ENCODE results near the gene TOE1. TPM values are rescaled to one million over a fixed set of nuclear protein-coding genes. Genes with fewer than 3 reads are reported as not detected.

TOE1 gene
- polyA plus RNA-seq, 3 donors from 2014 or later = 9.4 to 13.3 (median 10.4) TPM

DNA sequence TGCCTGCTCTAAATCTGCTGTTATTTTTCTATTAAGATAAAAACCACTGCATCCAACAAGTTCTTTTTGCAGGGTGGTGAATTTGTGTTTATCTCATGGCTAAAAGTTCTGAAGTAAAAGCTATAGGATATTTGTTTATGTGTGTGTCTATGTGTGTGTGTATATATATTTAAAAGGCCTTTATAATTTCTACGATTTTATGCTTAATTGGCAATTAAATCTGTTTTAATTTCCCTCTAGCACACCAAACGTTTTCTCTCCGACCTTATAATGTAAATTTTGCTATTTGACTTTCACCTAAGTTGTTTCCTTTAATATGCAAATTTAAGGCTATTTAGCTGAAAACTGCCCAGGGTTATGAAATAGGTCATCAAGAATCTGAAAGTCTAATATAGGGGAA is 33.1 kb upstream of the TOE1 start:
- Mint-ChIP-seq H3K4me1 (peaks cover 17 to 22% of the 10 kb centered on the region in 2 donors), H3K4me3 (no peak overlapping the region), H3K27me3 (ENCODE audit: low read depth in 3 of 3) (peaks cover 0 to 2% (median 0%) of the 10 kb centered on the region in 3 donors), H3K9me3 (no peaks in the 10 kb centered on the region), H3K27ac (no peak overlapping the region), H3K36me3 (no peaks in the 10 kb centered on the region)
- DNase-seq = no peak

DNA sequence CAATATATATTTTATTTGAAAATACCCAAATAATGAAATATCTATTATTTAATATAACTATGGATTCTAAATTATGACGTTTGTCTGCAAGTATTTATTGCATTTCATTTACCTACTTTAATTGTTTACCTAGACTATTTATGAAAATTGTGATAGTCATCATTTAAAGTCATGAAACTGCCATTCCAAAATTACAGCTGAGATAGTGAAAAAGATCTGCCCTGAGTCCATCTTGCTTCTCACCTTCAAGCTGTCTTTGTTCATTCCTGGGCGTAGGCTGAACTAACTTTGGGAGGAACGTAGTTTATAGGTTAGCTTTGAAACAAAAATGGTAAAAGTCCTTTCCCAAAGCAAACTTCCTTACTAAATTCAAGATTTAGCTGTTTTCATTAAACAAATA is 25.7 kb upstream of the TOE1 start:
- H3K27ac Mint-ChIP-seq = no peak overlapping the region
- no peaks in the 10 kb centered on the region for H3K4me1 Mint-ChIP-seq
- H3K4me3 Mint-ChIP-seq = no peak overlapping the region
- no peaks in the 10 kb centered on the region for H3K27me3 Mint-ChIP-seq (ENCODE audit: low read depth in 3 of 3)
- no peaks in the 10 kb centered on the region for H3K36me3 Mint-ChIP-seq
- no peaks in the 10 kb centered on the region for H3K9me3 Mint-ChIP-seq
- DNase-seq = no peak

DNA sequence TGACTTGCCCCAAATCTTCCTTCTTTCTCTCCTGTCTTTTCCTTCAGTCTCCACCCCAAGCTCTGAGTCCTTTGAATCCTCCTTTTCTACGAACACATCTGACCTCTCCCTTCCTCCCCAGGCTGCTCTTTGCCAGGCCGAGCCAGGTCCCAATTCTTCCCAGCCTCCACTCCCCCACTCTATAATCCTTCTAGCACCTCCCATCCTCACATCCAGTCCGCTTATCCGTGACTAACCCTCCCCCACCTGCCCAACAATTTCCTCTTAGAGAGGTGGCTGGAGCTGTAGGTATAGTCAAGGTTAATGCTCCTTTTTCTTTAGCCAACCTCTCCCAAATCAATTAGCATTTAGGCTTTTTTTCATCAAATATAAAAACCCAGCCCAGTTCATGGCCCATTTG is 22.8 kb upstream of the TOE1 start:
- no peaks in the 10 kb centered on the region for H3K27me3 Mint-ChIP-seq (ENCODE audit: low read depth in 3 of 3)
- no peak overlapping the region for H3K4me3 Mint-ChIP-seq
- no peaks in the 10 kb centered on the region for H3K9me3 Mint-ChIP-seq
- no peak for DNase-seq
- no peaks in the 10 kb centered on the region for H3K4me1 Mint-ChIP-seq
- no peaks in the 10 kb centered on the region for H3K36me3 Mint-ChIP-seq
- no peak overlapping the region for H3K27ac Mint-ChIP-seq

DNA sequence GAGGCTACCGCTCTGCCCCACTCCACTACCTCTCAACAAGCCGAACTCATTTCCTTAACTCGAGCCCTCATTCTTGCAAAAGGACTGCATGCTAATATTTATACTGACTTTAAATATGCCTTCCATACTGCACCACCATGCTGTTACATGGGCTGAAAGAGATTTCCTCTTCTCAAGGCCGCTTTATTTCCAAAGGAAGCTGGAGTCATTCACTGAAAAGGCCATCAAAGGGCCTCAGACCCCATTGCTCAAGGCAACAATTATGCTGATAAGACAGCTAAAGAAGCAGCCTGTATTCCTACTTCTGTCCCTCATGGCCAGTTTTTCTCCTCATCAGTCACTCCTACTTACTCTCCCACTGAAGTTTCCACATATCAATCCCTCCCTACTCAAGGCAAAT is 20.2 kb upstream of the TOE1 start:
- DNase-seq = no peak
- H3K27ac Mint-ChIP-seq = no peak overlapping the region
- no peaks in the 10 kb centered on the region for H3K36me3 Mint-ChIP-seq
- H3K9me3 Mint-ChIP-seq = peaks cover 0 to 1% (median 0%) of the 10 kb centered on the region in 6 donors
- no peaks in the 10 kb centered on the region for H3K4me1 Mint-ChIP-seq
- H3K4me3 Mint-ChIP-seq = no peak overlapping the region
- H3K27me3 Mint-ChIP-seq (ENCODE audit: low read depth in 3 of 3) = no peaks in the 10 kb centered on the region

DNA sequence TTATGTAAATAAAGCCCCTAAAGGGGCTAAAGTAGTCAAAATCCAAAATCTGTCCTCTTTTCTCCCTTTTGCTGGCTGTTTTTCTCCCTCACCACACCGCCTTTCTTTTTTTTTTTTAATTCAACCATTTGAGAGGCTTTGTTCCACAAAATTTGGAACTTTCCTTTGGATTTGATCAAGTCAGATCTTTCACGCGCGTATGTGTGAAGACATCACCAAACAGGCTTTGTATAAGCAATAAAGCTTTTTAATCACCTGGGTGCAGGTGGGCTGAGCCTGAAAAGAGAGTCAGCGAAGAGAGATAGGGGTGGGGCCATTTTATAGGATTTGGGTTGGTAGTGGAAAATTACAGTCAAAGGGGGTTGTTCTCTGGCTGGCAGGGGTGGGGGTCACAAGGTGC is 18.5 kb upstream of the TOE1 start:
- Mint-ChIP-seq H3K4me1 (peaks cover 0 to 3% of the 10 kb centered on the region in 2 donors), H3K4me3 (no peak overlapping the region), H3K9me3 (peaks cover 0 to 1% (median 0%) of the 10 kb centered on the region in 6 donors), H3K36me3 (no peaks in the 10 kb centered on the region), H3K27ac (peak overlapping the region in 1 of 6 donors; percentile 42), H3K27me3 (ENCODE audit: low read depth in 3 of 3) (no peaks in the 10 kb centered on the region)
- no peak for DNase-seq

DNA sequence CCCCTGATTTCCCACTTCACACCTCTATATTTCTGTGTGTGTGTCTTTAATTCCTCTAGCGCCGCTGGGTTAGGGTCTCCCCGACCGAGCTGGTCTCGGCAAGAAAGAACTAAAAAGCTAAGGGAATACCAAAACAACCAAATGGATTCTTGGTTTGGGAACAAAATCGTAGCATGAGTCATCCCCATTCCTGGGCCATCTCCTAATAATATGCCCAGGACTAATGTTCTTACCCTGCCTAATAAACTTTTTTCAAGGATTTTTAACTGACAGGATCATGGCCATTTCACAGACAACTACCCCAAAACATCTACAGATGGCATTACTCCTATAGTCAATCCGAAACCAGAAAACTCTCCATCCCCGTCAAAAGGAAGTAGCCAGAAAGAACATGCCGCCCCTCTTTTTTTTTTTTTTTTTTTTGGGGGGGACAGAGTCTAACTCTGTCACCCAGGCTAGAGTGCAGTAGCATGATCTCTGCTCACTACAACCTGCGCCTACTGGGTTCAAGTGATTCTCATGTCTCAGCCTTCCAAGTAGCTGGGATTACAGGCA is 17.4 kb upstream of the TOE1 start:
- H3K9me3 Mint-ChIP-seq = peaks cover 0 to 1% (median 0%) of the 10 kb centered on the region in 6 donors
- H3K27me3 Mint-ChIP-seq (ENCODE audit: low read depth in 3 of 3) = no peaks in the 10 kb centered on the region
- H3K36me3 Mint-ChIP-seq = no peaks in the 10 kb centered on the region
- no peak for DNase-seq
- H3K27ac Mint-ChIP-seq = no peak overlapping the region
- H3K4me1 Mint-ChIP-seq = peaks cover 0 to 6% of the 10 kb centered on the region in 2 donors
- no peak overlapping the region for H3K4me3 Mint-ChIP-seq

DNA sequence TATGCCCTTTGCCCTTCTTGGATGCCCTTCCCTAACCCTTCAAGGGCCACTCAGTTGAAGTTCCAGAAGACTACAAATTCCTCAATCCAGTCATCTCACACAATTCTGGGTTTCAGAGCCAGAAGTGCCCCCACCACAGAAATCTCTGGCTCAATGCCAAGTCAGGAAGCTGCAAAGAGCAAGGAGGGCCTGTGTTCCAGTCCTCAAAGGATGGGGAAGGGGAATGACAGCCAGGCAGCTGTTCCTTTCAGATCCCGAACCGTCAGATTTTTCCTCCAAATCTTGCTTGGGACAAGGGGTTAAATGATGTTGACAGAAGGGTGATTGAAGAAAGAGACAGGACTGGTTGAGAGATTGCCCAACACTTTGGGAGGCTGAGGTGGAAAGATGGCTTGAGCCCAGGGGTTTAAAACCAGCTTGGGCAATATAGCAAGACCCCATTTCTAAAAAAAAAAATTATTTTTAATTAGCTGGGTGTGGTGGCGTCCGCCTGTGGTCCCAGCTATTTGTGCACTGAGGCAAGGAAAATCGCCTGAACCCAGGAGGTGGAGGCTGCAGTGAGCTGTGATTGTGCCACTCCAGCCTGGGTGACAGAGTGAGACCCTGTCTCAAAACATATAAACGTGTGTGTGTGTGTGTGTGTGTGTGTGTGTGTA is 14.0 kb upstream of the TOE1 start:
- Mint-ChIP-seq H3K4me3 (peak overlapping the region; percentile 77 to 86 (median 82)), H3K4me1 (peaks cover 6 to 9% of the 10 kb centered on the region in 2 donors), H3K9me3 (peaks cover 0 to 1% (median 0%) of the 10 kb centered on the region in 6 donors), H3K27me3 (ENCODE audit: low read depth in 3 of 3) (no peaks in the 10 kb centered on the region), H3K36me3 (peaks cover 0 to 10% (median 0%) of the 10 kb centered on the region in 3 donors), H3K27ac (peak overlapping the region in 1 of 6 donors; percentile 65)
- DNase-seq = no peak

DNA sequence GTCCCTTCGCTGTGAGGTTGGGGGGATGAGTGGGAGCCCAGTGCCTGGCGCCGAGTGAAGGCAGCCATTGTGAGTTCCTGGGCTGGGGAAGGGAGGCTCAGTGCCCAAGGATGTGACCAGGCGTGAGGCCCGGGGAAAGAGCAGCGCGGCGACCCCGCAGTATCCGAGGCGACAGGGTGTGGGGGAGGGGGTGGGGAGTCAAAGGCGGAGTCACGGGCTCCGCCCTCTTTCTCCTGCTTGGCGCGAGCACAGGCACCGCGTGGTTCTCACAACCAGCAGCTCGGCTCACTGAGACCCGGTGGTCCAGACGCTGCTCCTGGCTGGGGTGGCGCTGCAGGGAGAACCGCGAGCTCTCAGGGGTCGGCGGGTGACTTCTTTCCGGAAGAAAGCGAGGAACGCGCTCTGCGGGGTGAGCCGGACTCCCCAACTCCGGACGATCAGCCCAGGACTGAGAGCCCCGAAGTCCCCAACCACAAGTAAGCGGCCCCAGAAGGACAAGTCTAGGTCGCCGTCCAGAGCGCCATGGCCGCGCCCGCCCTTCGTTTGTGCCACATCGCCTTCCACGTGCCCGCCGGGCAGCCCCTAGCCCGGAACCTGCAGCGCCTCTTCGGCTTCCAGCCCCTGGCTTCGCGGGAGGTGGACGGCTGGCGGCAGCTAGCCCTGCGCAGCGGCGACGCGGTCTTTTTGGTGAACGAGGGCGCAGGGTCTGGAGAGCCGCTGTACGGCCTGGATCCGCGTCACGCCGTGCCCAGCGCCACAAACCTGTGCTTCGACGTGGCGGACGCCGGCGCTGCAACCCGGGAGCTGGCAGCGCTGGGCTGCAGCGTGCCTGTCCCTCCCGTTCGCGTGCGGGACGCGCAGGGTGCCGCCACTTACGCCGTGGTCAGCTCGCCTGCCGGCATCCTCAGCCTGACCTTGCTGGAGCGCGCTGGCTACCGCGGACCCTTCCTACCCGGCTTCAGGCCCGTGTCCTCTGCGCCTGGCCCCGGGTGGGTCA is 13.0 kb upstream of the TOE1 start, which contains the start of gene HPDL:
Gene HPDL (plus strand): TSS at position 269 of the 997 bp plus-strand sequence. CDS start 254 bp downstream, at position 523.
- DNase-seq = peak; percentile 29 to 39 (median 39)

DNA sequence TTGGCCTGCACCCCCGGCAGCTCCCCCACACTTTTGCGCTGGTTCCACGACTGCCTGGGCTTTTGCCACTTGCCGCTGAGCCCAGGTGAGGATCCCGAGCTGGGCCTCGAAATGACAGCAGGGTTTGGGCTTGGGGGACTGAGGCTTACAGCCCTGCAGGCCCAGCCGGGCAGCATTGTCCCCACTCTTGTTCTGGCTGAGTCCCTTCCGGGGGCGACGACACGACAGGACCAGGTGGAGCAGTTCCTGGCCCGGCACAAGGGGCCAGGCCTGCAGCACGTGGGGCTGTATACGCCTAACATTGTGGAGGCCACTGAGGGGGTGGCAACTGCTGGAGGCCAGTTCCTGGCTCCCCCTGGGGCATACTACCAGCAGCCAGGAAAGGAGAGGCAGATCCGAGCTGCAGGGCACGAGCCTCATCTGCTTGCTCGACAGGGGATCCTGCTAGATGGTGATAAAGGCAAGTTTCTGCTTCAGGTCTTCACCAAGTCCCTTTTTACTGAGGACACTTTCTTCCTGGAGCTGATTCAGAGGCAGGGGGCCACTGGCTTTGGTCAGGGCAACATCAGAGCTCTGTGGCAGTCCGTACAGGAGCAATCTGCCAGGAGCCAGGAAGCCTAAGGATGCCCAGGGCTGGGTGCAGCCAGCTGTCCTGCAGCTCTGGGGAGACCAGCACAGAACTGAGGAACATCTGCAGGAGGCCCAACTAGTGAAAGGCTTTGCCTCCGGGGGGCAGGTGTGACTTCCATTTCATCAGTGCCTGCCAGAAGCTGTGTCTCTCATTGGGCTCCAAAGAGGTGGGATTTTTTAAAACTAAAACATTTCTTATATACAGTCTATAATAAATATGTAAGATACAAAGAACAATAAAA is 12.1 kb upstream of the TOE1 start:
- Mint-ChIP-seq H3K36me3 (peaks cover 0 to 10% (median 0%) of the 10 kb centered on the region in 3 donors), H3K9me3 (peaks cover 0 to 1% (median 0%) of the 10 kb centered on the region in 6 donors), H3K4me1 (peaks cover 6 to 9% of the 10 kb centered on the region in 2 donors), H3K27ac (no peak overlapping the region), H3K27me3 (ENCODE audit: low read depth in 3 of 3) (no peaks in the 10 kb centered on the region), H3K4me3 (peak overlapping the region; percentile 52 to 86 (median 65))
- no peak for DNase-seq

More for the DNA sequence above, 13.0 kb upstream of the TOE1 start, which contains the start of gene HPDL:
- peaks cover 0 to 1% (median 0%) of the 10 kb centered on the region in 6 donors for H3K9me3 Mint-ChIP-seq
- peaks cover 6 to 9% of the 10 kb centered on the region in 2 donors for H3K4me1 Mint-ChIP-seq
- H3K4me3 Mint-ChIP-seq = peak within 1 kb of the TSS; percentile 77 to 86 (median 82)
- no peaks in the 10 kb centered on the region for H3K27me3 Mint-ChIP-seq (ENCODE audit: low read depth in 3 of 3)
- peaks cover 0 to 10% (median 0%) of the 10 kb centered on the region in 3 donors for H3K36me3 Mint-ChIP-seq
- peak within 1 kb of the TSS in 1 of 6 donors; percentile 65 for H3K27ac Mint-ChIP-seq

DNA sequence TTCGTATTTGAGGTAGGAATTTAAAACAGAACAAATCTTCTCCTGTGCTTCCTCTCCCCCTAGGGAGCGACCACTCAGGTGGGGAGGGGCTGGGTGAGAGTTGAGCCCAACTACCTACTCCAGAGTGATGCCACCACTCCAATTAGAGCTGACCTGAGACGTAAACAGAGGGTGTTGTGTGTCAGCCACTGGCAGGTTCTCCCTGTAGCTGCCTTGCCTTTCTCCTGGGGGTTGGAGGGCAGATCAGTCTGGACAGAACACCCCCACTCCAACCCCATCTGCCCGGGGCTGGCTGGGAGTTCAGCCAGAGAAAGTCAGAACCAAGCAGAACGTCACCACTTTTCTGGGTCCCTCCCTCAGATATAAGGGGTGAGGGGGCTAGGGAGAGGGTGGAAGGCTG is 11.3 kb upstream of the TOE1 start:
- DNase-seq = no peak
- Mint-ChIP-seq H3K27me3 (ENCODE audit: low read depth in 3 of 3) (no peaks in the 10 kb centered on the region), H3K4me3 (peak overlapping the region; percentile 25 to 64 (median 39)), H3K9me3 (peaks cover 0 to 1% (median 0%) of the 10 kb centered on the region in 6 donors), H3K4me1 (peaks cover 6 to 9% of the 10 kb centered on the region in 2 donors), H3K27ac (no peak overlapping the region), H3K36me3 (peaks cover 0 to 10% (median 0%) of the 10 kb centered on the region in 3 donors)

DNA sequence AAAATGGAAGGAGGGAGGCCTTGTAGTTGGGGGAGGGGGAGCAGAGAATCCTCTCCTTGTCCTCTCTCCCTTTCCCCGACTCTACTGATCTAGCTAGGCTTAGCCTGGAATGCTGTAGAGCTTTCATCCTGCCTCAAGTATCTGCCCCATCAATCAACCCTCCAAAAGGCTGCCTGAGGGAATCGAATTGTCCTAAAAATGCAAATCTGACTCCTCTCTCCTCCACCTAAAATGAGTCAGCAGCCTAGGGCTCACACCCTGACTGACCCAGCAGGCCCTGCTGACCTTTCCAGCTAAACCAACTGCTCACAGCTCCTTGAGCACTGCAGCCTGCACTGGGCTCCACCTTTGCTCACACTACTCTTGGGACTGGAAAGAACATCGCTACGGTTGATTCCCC is 10.5 kb upstream of the TOE1 start:
- peaks cover 0 to 14% (median 0%) of the 10 kb centered on the region in 3 donors for H3K36me3 Mint-ChIP-seq
- peaks cover 10 to 12% of the 10 kb centered on the region in 2 donors for H3K4me1 Mint-ChIP-seq
- no peaks in the 10 kb centered on the region for H3K27me3 Mint-ChIP-seq (ENCODE audit: low read depth in 3 of 3)
- peak overlapping the region in 2 of 5 donors; percentile 20 to 27 for H3K4me3 Mint-ChIP-seq
- H3K27ac Mint-ChIP-seq = no peak overlapping the region
- no peaks in the 10 kb centered on the region for H3K9me3 Mint-ChIP-seq
- DNase-seq = no peak

DNA sequence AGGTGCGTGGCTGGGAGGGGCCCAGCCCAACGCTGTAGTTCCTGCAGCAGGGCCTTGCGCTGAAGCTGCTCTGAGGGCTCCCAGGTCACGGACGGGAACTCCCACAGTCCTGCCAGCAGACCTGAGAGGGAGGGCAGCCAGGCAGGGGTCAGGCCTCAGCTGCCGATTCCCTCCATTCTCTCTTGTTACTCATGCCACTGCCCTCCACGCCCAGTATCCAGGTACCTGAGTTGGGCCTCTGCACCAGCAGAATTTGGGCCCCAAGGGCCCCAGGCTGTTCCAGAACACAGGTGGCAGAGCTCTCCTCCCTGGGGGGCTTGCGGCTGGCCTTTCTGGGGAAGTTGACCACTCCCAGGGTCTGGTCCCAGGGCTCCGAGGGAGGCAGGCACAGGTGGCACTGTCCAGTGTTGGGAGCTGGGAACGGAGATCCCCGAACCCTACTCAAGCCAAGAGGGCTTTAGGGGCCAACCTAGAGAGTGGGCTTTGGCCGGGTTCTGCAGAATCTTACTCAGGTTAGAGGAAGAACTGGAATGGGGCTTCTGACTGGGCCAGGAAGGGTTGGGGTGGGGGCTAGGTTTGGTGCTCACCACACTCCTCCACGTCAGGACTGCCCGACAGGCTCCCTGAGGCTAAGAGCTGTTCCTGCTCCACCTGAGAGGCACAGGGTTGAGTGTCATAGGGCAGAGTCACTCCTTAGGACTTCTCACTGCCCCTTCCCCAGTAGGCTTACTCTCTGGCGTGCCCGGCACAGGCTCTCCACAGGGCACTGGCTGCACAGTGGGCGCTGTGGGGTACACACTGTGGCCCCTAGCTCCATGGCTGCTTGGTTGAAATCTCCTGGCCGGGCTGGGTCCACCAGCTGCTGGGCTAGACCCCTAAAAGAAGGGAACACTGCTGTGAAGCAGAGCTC is 8.3 kb upstream of the TOE1 start:
- Mint-ChIP-seq H3K4me3 (no peak overlapping the region), H3K27ac (no peak overlapping the region)
- DNase-seq = no peak

More for the DNA sequence above, 8.3 kb upstream of the TOE1 start:
- peaks cover 0 to 2% (median 0%) of the 10 kb centered on the region in 3 donors for H3K27me3 Mint-ChIP-seq (ENCODE audit: low read depth in 3 of 3)
- peaks cover 11 to 15% of the 10 kb centered on the region in 2 donors for H3K4me1 Mint-ChIP-seq
- H3K9me3 Mint-ChIP-seq = no peaks in the 10 kb centered on the region
- H3K36me3 Mint-ChIP-seq = peaks cover 0 to 14% (median 0%) of the 10 kb centered on the region in 3 donors

All from immature natural killer cell (primary cell).